GM21526 (cell line): ENCODE results near the gene ZNF678.
"Not testable (repeated sequence)": the region's sequence is repeated elsewhere in the genome, so short reads cannot be mapped to it uniquely, and the experiment has no call there.

Source experiments
- ATAC-seq: cut with Tn5 transposase; IDR thresholded peaks from one replicate; pipeline ENCODE4 v1.9.1; 2021; ENCODE audit warnings: moderate library complexity; ENCODE audit not compliant: unreplicated experiment, low FRiP score

The ZNF678 gene

DNA sequence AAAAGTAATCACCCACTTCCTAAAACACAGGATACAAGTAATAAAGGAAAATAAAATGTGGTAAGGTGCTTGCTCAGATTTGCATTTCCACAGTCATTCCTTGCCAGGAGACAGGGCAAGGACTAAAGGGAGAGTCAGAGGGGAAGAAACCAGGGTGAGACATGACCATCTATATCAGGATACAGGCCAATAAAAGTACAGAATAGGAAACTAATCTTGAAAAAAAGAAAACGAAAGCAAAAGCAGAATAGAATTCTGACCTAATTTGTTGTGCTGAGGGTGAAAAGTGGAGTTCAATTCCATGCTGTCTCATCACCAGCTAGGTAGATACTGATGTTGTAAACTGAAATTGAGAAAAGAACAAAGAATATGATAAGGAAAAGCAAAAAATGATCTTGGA, 144.5 kb downstream of the ZNF678 start:
- no peak for ATAC-seq

DNA sequence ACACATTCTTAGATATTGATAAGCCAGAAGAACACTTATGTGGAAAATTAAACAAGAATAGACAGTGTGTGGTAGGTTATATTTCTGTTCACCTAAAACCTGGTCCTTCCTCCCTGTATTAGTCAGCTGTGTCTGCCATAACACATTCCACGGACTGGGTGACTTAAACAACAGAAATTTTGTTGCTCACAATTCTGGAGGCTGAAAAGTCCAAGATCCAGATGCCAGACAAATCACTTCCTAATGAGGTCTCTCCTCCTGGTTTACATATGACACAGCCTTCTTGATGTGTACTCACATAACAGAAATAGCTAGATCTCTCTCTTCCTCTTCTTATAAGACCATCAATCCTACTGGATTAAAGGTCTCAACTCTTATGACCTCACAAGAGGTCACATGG, 146.1 kb downstream of the ZNF678 start:
- no peak for ATAC-seq

DNA sequence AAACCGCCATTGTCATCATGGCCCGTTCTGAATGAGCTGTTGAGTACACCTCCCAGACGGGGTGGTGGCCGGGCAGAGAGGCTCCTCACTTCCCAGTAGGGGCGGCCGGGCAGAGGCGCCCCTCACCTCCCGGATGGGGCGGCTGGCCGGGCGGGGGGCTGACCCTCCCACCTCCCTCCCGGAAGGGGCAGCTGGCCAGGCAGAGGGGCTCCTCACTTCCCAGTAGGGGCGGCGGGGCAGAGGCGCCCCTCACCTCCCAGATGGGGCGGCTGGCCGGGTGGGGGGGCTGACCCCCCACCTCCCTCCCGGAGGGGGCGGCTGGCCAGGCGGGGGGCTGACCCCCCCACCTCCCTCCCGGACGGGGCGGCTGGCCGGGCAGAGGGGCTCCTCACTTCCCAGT, 147.1 kb downstream of the ZNF678 start:
- not testable (repeated sequence) for ATAC-seq

DNA sequence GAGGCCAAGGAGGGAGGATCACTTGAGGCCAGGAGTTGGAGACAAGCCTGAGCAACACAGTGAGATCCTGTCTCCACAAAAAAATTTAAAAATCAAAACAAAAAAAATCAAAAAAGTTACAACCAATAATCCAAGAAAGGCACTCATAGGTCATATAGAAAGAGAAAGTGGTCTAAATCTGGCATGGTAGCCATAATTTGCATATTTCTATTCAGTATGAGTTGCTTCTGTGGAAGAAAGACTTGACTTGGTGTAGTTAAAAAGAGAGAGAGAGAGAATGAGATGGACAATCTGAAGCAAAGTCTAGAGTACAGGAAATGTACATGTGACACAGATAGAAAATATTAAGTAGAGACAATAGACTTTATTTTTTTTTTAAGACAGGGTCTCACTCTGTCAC, 149.3 kb downstream of the ZNF678 start:
- peak; percentile 78 for ATAC-seq

DNA sequence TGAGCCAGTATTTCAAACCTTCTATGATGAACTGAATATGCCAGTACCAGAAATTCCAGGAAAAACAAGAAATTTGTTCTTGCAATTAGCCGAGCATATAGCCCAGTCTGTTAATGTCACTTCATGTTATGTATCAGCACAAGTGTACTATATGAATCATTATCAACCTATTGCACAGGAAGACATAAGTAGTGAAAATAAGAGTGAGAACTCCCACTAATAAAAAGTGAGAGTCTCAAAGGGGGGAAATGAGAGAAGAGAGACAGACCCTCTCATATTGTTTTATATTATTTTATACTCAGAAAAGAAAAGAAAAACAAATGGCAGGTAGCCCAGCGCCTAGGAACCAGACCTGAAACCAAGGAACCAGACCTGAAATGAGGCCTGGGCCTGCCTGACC, 155.6 kb downstream of the ZNF678 start:
- ATAC-seq = no peak

DNA sequence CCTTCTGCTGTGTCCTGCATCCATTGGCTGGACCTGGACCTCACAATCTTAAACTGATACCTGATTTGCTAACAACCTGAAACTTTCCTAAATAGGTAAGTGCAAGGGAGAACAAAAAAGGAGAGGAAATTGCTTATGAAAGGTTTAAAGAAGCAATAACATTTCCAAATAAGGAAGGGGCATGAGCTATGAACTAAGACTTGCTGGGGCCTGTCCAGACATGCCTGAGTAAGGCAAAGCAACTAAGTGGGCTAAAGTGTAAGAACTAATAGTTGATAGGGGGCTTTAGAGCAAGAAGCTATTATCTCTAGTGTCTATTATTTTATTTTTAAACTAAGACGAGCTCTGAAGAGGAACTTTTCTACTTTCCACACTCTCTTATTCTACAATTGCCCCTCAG, 160.1 kb downstream of the ZNF678 start:
- ATAC-seq = no peak

DNA sequence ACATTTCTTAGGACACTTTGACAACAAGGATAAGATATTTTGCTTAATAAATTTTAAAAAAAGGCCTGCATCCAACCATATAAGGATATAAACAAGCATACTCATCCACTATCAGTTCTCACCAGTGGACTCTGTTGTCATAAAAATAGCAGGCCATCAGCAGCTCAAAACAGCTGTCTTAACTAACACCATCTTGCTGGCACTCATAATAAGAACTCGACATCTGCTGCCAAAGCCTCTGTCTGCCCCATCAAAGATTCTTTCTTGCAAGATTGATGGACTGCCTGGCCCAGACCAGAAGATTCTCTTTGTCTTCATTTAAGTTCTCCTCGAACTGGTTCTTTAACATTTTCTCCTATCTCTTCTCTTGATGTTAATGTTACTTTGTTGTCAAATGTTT, 161.7 kb downstream of the ZNF678 start:
- ATAC-seq = no peak

DNA sequence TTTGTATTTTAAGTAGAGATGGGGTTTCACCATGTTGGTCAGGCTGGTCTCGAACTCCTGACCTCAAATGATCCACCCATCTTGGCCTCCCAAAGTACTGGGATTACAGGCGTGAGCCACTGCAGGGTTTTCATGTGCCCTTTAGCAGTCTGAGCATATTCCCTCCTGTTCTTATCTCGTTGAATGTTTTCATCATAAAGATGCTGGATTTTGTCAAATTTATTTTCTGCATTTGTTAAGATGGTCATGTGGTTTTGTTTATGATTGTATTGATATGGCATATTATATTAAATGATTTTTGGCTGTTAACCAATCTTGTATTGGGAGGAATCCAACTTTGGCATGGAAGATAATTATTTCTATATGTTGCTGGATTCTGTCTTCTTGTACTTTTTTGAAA, 163.0 kb downstream of the ZNF678 start:
- ATAC-seq = no peak
